Keratinocyte (primary cell): ENCODE measurements around the gene CGREF1. TPM values are rescaled to one million over a fixed set of nuclear protein-coding genes. Genes with fewer than 3 reads are reported as not detected.

Experiments
- DNase-seq: peaks from one replicate; pipeline ENCODE4 v3.0.0-alpha.2; 2011; ENCODE audit warnings: low read depth, missing footprints, low spot score
- FAIRE-seq: peaks from 2 replicates; lab custom pipeline; 2011; peaks lifted over from hg19 to GRCh38; lab: Jason Lieb, UNC
- H2AFZ ChIP-seq: 2 replicates; pipeline ENCODE4 v1.6.0; 2012; ENCODE audit warnings: low read length, control low read depth, inconsistent platforms; ENCODE audit not compliant: control insufficient read depth
- H3K27ac ChIP-seq: 2 replicates; pipeline ENCODE4 v1.5.1; 2011; ENCODE audit warnings: low read length; ENCODE audit not compliant: control insufficient read depth, insufficient read depth
- H3K27me3 ChIP-seq: 3 replicates; pipeline ENCODE4 v1.6.0; 2011; ENCODE audit warnings: low read length; ENCODE audit not compliant: control insufficient read depth, insufficient read depth; ENCODE audit errors: extremely low read depth
- H3K36me3 ChIP-seq, 2 experiments: 2 replicates in 1 of 2; 3 replicates in 1 of 2; pipeline ENCODE4 v1.5.1; 2011; ENCODE audit warnings: low read length in 2 of 2, mild to moderate bottlenecking in 1 of 2; ENCODE audit not compliant: control insufficient read depth in 2 of 2, insufficient read depth in 2 of 2; ENCODE audit errors: extremely low read depth in 1 of 2
- H3K4me1 ChIP-seq: 3 replicates; pipeline ENCODE4 v1.5.1; 2011; ENCODE audit warnings: low read length; ENCODE audit not compliant: control insufficient read depth, insufficient read depth; ENCODE audit errors: extremely low read depth
- H3K4me2 ChIP-seq: 3 replicates; pipeline ENCODE4 v1.6.0; 2011; ENCODE audit warnings: low read depth, low read length; ENCODE audit not compliant: control insufficient read depth, insufficient read depth; ENCODE audit errors: extremely low read depth
- H3K4me3 ChIP-seq, 3 experiments: fragments of 200-600 bp in 1 of 3; sonication (generic) in 1 of 3; 2 replicates in 2 of 3; 3 replicates in 1 of 3; pipeline ENCODE4 v1.5.1; 2011 to 2016; ENCODE audit warnings: low read length in 3 of 3, mild to moderate bottlenecking in 3 of 3, control low read depth in 2 of 3, inconsistent platforms in 1 of 3, low read depth in 1 of 3, mixed read lengths in 1 of 3, mixed run types in 1 of 3, moderate library complexity in 1 of 3; ENCODE audit not compliant: control insufficient read depth in 2 of 3, insufficient read depth in 2 of 3; ENCODE audit errors: extremely low read depth in 1 of 3
- H3K79me2 ChIP-seq: 2 replicates; pipeline ENCODE4 v1.6.0; 2012; ENCODE audit warnings: low read length; ENCODE audit not compliant: control insufficient read depth, insufficient read depth
- H3K9ac ChIP-seq: 3 replicates; pipeline ENCODE4 v1.6.0; 2011; ENCODE audit warnings: low read length; ENCODE audit not compliant: control insufficient read depth, insufficient read depth; ENCODE audit errors: extremely low read depth
- H3K9me1 ChIP-seq: 3 replicates; pipeline ENCODE4 v1.6.0; 2011; ENCODE audit warnings: low read length; ENCODE audit not compliant: control insufficient read depth, insufficient read depth; ENCODE audit errors: extremely low read depth
- H3K9me3 ChIP-seq: 2 replicates; pipeline ENCODE4 v1.5.1; 2012; ENCODE audit warnings: low read depth, low read length; ENCODE audit not compliant: control insufficient read depth
- H4K20me1 ChIP-seq: 3 replicates; pipeline ENCODE4 v1.6.0; 2011; ENCODE audit warnings: low read length; ENCODE audit not compliant: control insufficient read depth, insufficient read depth; ENCODE audit errors: extremely low read depth
- EZH2 ChIP-seq: IDR thresholded peaks from one replicate; pipeline ENCODE4 v1.6.1; 2012; ENCODE audit warnings: inconsistent platforms, mild to moderate bottlenecking, low read length, moderate library complexity
- dilution Hi-C: fragments of 300-500 bp; cut with MboI; formaldehyde crosslinking; loops from one replicate; pipeline ENCODE4 v1.7.0; 2020; ENCODE audit warnings: low sequenced_read_pairs; ENCODE audit not compliant: extremely low pct_ligation_motif_present
- polyA plus RNA-seq, 5 experiments: library from polyadenylated mRNA; depleted of rRNA in 3 of 5; stranded (reverse) in 3 of 5; stranded (forward) in 1 of 5; unstranded in 1 of 5; fragments of >200 nt; gene quantifications; 1 replicate in 1 of 5; 2 replicates in 3 of 5; 3 replicates in 1 of 5; pipeline versions ENCODE4 v1.2.1 to v1.2.3, GENCODE V29; 2011 to 2012; ENCODE audit warnings: missing spikeins in 2 of 5, low read depth in 1 of 5, low replicate concordance in 1 of 5
- TF ChIP-seq, protein P1 (sequence below), 3 experiments: IDR thresholded peaks in 1 of 3; conservative IDR thresholded peaks in 1 of 3; optimal IDR thresholded peaks in 1 of 3; 2 replicates in 2 of 3; 3 replicates in 1 of 3; pipeline versions ENCODE3 to v1.5.1; 2011; ENCODE audit warnings: low read length in 3 of 3, mild to moderate bottlenecking in 3 of 3, moderate library complexity in 2 of 3, control low read depth in 1 of 3, inconsistent platforms in 1 of 3; ENCODE audit not compliant: insufficient read depth in 2 of 3; ENCODE audit errors: extremely low read depth in 1 of 3

CGREF1 gene
- polyA plus RNA-seq, 1 donor (not counting 4 experiments of a cell fraction or from before 2014, with no cell fraction given): 1.3 TPM

DNA sequence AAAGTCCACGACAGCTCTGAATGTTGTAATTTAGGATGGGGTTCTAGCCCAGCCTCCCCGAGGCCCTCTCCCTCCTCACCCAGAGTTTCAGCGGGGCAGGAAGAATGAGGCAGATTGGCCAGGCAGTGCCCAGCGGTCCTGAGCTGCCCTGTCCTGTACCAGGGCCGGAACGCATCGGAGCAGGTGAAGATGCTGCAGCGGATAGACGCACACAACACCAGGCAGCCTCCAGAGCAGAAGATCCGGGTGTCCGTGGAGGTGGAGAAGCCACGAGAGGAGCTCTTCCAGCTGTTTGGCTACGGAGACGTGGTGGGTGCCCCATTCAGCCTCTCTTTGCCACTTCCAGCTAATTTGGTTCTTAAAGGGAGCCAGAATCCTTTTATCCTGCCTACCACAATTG lies 21.6 kb downstream of the CGREF1 start:
- Histone ChIP-seq H3K27ac (no peak overlapping the region), H2AFZ (no peak overlapping the region), H3K27me3 (no peaks in the 10 kb centered on the region), H3K9me1 (no peaks in the 10 kb centered on the region), H3K9ac (no peak overlapping the region), H3K79me2 (no peaks in the 10 kb centered on the region), H3K9me3 (no peaks in the 10 kb centered on the region), H3K4me1 (peaks cover 4% of the 10 kb centered on the region), H3K4me2 (no peak overlapping the region), H4K20me1 (peaks cover 4% of the 10 kb centered on the region), H3K36me3 (no peaks in the 10 kb centered on the region), H3K4me3 (no peak overlapping the region)
- FAIRE-seq (no peak), DNase-seq (no peak)
- TF ChIP-seq, protein P1, sequence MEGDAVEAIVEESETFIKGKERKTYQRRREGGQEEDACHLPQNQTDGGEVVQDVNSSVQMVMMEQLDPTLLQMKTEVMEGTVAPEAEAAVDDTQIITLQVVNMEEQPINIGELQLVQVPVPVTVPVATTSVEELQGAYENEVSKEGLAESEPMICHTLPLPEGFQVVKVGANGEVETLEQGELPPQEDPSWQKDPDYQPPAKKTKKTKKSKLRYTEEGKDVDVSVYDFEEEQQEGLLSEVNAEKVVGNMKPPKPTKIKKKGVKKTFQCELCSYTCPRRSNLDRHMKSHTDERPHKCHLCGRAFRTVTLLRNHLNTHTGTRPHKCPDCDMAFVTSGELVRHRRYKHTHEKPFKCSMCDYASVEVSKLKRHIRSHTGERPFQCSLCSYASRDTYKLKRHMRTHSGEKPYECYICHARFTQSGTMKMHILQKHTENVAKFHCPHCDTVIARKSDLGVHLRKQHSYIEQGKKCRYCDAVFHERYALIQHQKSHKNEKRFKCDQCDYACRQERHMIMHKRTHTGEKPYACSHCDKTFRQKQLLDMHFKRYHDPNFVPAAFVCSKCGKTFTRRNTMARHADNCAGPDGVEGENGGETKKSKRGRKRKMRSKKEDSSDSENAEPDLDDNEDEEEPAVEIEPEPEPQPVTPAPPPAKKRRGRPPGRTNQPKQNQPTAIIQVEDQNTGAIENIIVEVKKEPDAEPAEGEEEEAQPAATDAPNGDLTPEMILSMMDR (optimal IDR thresholded peaks at IDR 0.05 in 1 of 3, IDR thresholded peaks at IDR 0.05 in 1 of 3, conservative IDR thresholded peaks at IDR 0.05 in 1 of 3; ENCODE audit: extremely low read depth in 1 of 3, insufficient read depth in 2 of 3, low read length in 3 of 3): no peak
- no peak for TF ChIP-seq EZH2
- dilution Hi-C loops: no loop called here

DNA sequence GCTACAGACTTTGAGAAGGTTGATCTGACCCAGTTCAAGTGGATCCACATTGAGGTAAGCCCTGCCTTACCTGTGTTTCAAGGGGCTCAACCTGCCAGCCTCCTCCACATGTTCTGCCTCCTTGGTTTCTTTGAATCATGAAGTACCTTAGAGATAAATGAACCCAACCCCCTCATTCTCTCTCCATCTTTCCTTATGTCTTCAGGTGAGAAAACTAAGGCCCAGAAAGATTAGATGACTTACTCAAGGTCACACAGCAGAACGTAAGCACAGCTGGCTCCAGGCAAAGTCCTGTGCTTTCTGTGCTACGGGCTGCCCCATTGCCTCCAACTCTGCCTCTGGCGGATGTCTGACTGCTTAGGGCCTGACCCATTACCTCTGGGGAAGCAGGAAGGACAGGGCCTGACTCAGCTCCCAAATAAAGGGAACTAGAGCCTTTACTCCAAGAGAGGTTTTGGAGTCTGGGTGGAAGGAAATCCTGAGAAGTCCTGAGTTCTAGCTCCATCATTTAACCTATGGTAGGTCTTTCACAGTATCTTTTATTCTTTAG lies 22.1 kb downstream of the CGREF1 start:
- no peak overlapping the region for H3K4me2 ChIP-seq
- no peak overlapping the region for H2AFZ ChIP-seq
- H3K9me3 ChIP-seq: no peaks in the 10 kb centered on the region
- H3K4me3 ChIP-seq: no peak overlapping the region
- peaks cover 4% of the 10 kb centered on the region for H3K4me1 ChIP-seq
- no peaks in the 10 kb centered on the region for H3K79me2 ChIP-seq
- FAIRE-seq (no peak), DNase-seq (no peak)
- dilution Hi-C loops: no loop called here
- no peak overlapping the region for H3K27ac ChIP-seq
- H3K27me3 ChIP-seq: no peaks in the 10 kb centered on the region
- H3K9me1 ChIP-seq: no peaks in the 10 kb centered on the region
- TF ChIP-seq, protein P1 (optimal IDR thresholded peaks at IDR 0.05 in 1 of 3, IDR thresholded peaks at IDR 0.05 in 1 of 3, conservative IDR thresholded peaks at IDR 0.05 in 1 of 3; ENCODE audit: extremely low read depth in 1 of 3, insufficient read depth in 2 of 3, low read length in 3 of 3): no peak
- TF ChIP-seq EZH2: no peak
- H3K9ac ChIP-seq: no peak overlapping the region
- H3K36me3 ChIP-seq: no peaks in the 10 kb centered on the region
- peaks cover 4% of the 10 kb centered on the region for H4K20me1 ChIP-seq
